CD8-positive, alpha-beta memory T cell (primary cell): ENCODE results near the gene STAT4. TPM values are rescaled to one million over a fixed set of nuclear protein-coding genes. Genes with fewer than 3 reads are reported as not detected.

Experiments
- CTCF ChIA-PET: fragments of 350-600 bp; sonication (Branson Sonifier 250); formaldehyde crosslinking; loops from one replicate; lab custom pipeline; 2021; ENCODE audit warnings: antibody characterized with exemption; lab: Charles Lee
- POLR2A ChIA-PET: fragments of 350-600 bp; sonication (Branson Sonifier 250); formaldehyde crosslinking; loops from one replicate; lab custom pipeline; 2021; ENCODE audit warnings: antibody characterized with exemption; lab: Charles Lee
- DNase-seq, 5 donors: peaks; one replicate each; pipeline versions ENCODE4 v3.0.0 to v3.0.0-alpha.2; 2020 to 2022; ENCODE audit warnings: mixed read lengths in 1 of 5
- H3K27ac ChIP-seq: one replicate; pipeline ENCODE4 v1.7.0; 2013; ENCODE audit warnings: low read depth, mild to moderate bottlenecking, low read length, moderate library complexity
- H3K27me3 ChIP-seq: 2 replicates; pipeline ENCODE4 v1.7.0; 2013; ENCODE audit warnings: low read length, mild to moderate bottlenecking; ENCODE audit not compliant: insufficient read depth, poor library complexity, severe bottlenecking
- H3K36me3 ChIP-seq: 2 replicates; pipeline ENCODE4 v1.7.0; 2013; ENCODE audit warnings: mild to moderate bottlenecking, low read length, moderate library complexity; ENCODE audit not compliant: insufficient read depth
- H3K4me1 ChIP-seq: 2 replicates; pipeline ENCODE4 v1.7.0; 2013; ENCODE audit warnings: mild to moderate bottlenecking, low read length, moderate library complexity; ENCODE audit not compliant: insufficient read depth
- H3K4me3 ChIP-seq: 2 replicates; pipeline ENCODE4 v1.7.0; 2013; ENCODE audit warnings: mild to moderate bottlenecking, low read length
- H3K9me3 ChIP-seq: 2 replicates; pipeline ENCODE4 v1.7.0; 2013; ENCODE audit warnings: mild to moderate bottlenecking, low read length
- H3K27ac Mint-ChIP-seq, 8 donors: one replicate each; pipeline ENCODE4 v1.8.0; 2020 to 2021; ENCODE audit warnings: mixed read lengths in 8 of 8, mild to moderate bottlenecking in 6 of 8, inconsistent platforms in 3 of 8, moderate library complexity in 3 of 8
- H3K27me3 Mint-ChIP-seq, 2 donors: one replicate each; pipeline ENCODE4 v1.8.0; 2020 to 2021; ENCODE audit warnings: mixed read lengths in 2 of 2, mild to moderate bottlenecking in 1 of 2, moderate library complexity in 1 of 2
- H3K36me3 Mint-ChIP-seq, 3 donors: one replicate each; pipeline ENCODE4 v1.8.0; 2020 to 2021; ENCODE audit warnings: mixed read lengths in 3 of 3, inconsistent platforms in 1 of 3, mild to moderate bottlenecking in 1 of 3
- H3K4me1 Mint-ChIP-seq, 3 donors: one replicate each; pipeline ENCODE4 v1.8.0; 2020 to 2021; ENCODE audit warnings: mixed read lengths in 3 of 3, inconsistent platforms in 1 of 3, mild to moderate bottlenecking in 1 of 3
- H3K4me3 Mint-ChIP-seq, 7 donors: one replicate each; pipeline ENCODE4 v1.8.0; 2020 to 2021; ENCODE audit warnings: mixed read lengths in 7 of 7, mild to moderate bottlenecking in 6 of 7, moderate library complexity in 4 of 7, inconsistent platforms in 2 of 7
- H3K9me3 Mint-ChIP-seq, 5 donors: one replicate each; pipeline ENCODE4 v1.8.0; 2020 to 2022; ENCODE audit warnings: mixed read lengths in 5 of 5, mild to moderate bottlenecking in 3 of 5, moderate library complexity in 2 of 5, inconsistent platforms in 1 of 5
- polyA plus RNA-seq: library from polyadenylated mRNA; unstranded; fragments of 300-500 nt; fragmentation: Illumina TruSeq; gene quantifications from one replicate; pipeline ENCODE4 v1.2.3, GENCODE V29; 2021
- total RNA-seq, 2 experiments: library from RNA; stranded (reverse); gene quantifications; one replicate each; pipeline ENCODE4 v1.2.3, GENCODE V29; 2021

STAT4 gene
- total and polyA plus RNA-seq, 3 experiments from 2014 or later: 53.0 to 88.2 (median 54.7) TPM

DNA sequence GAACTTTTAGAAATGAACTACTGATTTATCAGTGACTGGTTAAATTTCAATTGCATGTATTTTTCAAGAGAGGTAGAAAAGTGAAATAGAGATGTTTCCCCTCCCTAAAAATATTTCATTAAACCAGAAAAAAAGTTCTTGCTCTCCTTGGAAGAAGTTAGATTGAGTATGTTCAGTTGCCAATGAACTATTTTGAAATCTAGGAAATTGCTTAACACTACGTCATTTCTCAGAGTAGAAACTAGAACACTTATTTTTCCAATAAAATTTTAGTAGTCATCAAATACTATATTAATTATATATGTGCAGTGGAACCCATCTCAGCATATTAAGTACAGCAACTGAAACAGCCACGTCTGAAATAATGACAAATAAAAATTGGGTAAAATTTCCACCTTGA lies 85.0 kb downstream of the STAT4 start:
- H3K27ac Mint-ChIP-seq: peak overlapping the region; percentile 62 to 92 (median 86)
- no peak for DNase-seq
- peak overlapping the region; percentile 9 for H3K4me3 ChIP-seq
- H3K4me1 ChIP-seq: peaks cover 74% of the 10 kb centered on the region
- H3K27me3 Mint-ChIP-seq: no peaks in the 10 kb centered on the region
- POLR2A ChIA-PET: interaction anchor here (0.6 kb wide), 1 partner anchor 84 kb away, joined by 3 read pairs; no protein-coding TSS in a partner anchor
- H3K4me3 Mint-ChIP-seq: peak overlapping the region; percentile 50 to 79 (median 75)
- no peaks in the 10 kb centered on the region for H3K9me3 Mint-ChIP-seq
- peaks cover 9 to 63% (median 18%) of the 10 kb centered on the region in 3 donors for H3K36me3 Mint-ChIP-seq
- no peaks in the 10 kb centered on the region for H3K9me3 ChIP-seq
- CTCF ChIA-PET: interaction anchor here (0.9 to 2.7 kb wide), 5 partner anchors 14 to 90 kb away, joined by 4 to 23 read pairs (median 4); no protein-coding TSS in a partner anchor
- peaks cover 77 to 95% (median 90%) of the 10 kb centered on the region in 3 donors for H3K4me1 Mint-ChIP-seq
- peaks cover 3% of the 10 kb centered on the region for H3K36me3 ChIP-seq
- H3K27ac ChIP-seq: no peak overlapping the region
- no peaks in the 10 kb centered on the region for H3K27me3 ChIP-seq

DNA sequence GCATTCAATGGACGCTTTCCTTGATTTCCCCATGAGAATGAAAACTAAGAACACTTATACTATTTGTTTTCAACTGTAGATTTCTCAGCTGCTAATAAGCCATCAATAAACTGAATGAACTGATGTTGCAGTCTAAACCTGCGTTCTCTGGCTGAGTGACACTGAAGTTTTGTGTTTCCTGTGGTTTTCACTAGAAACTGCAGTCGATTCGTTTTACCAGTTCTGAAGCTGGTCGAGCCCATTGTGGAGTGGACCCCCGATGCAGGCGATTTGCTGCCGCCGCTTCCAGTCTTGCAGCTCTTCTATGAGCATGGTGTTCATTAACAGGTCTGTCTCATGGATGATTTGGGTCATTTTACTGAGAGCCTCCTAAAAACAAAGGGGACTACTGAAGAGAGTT lies 86.2 kb downstream of the STAT4 start:
- CTCF ChIA-PET: interaction anchor here (1.0 to 2.7 kb wide), 3 partner anchors 13 to 101 kb away, joined by 3 to 23 read pairs (median 15); no protein-coding TSS in a partner anchor
- Histone ChIP-seq H3K27me3 (no peaks in the 10 kb centered on the region), H3K4me1 (peaks cover 67% of the 10 kb centered on the region), H3K4me3 (peak overlapping the region; percentile 43), H3K36me3 (peaks cover 8% of the 10 kb centered on the region), H3K9me3 (no peaks in the 10 kb centered on the region), H3K27ac (no peak overlapping the region)
- H3K4me3 Mint-ChIP-seq: peak overlapping the region; percentile 82 to 96 (median 90)
- H3K27me3 Mint-ChIP-seq: no peaks in the 10 kb centered on the region
- POLR2A ChIA-PET: interaction anchor here (2.0 kb wide), 1 partner anchor 10 kb away, joined by 6 read pairs; no protein-coding TSS in a partner anchor
- peak overlapping the region; percentile 86 to 98 (median 96) for H3K27ac Mint-ChIP-seq
- peaks cover 18 to 65% (median 20%) of the 10 kb centered on the region in 3 donors for H3K36me3 Mint-ChIP-seq
- peak in 3 of 5 donors; percentile 6 to 51 (median 29) for DNase-seq
- no peaks in the 10 kb centered on the region for H3K9me3 Mint-ChIP-seq
- peaks cover 73 to 92% (median 88%) of the 10 kb centered on the region in 3 donors for H3K4me1 Mint-ChIP-seq

DNA sequence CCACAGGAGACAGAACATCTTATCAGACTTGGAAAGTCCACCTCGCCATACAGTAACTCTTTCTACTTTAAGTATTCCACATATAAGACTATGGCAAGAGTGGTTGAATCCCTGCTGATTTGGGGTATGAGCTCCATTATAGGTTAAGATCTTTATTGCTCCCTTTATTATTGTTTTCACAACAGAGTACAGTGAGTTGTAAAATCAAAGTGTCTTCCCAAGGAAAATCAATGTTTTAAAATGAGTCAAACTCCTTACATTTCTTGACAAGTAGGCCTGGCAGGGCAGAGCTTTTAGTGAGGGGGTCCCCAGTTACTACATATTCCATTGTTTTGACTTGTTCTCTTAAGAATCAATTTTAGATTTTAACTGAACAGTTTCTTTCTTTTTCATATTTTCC lies 87.2 kb downstream of the STAT4 start:
- H3K4me3 ChIP-seq: no peak overlapping the region
- H3K27ac ChIP-seq: no peak overlapping the region
- no peaks in the 10 kb centered on the region for H3K27me3 ChIP-seq
- H3K9me3 Mint-ChIP-seq: no peaks in the 10 kb centered on the region
- no peak for DNase-seq
- H3K36me3 Mint-ChIP-seq: peaks cover 22 to 66% (median 25%) of the 10 kb centered on the region in 3 donors
- CTCF ChIA-PET: interaction anchor here (2.2 to 2.7 kb wide), 2 partner anchors 12 to 92 kb away, joined by 15 to 23 read pairs; no protein-coding TSS in a partner anchor
- no peaks in the 10 kb centered on the region for H3K27me3 Mint-ChIP-seq
- H3K4me1 ChIP-seq: peaks cover 63% of the 10 kb centered on the region
- peaks cover 72 to 89% (median 88%) of the 10 kb centered on the region in 3 donors for H3K4me1 Mint-ChIP-seq
- peak overlapping the region; percentile 75 to 98 (median 89) for H3K27ac Mint-ChIP-seq
- H3K4me3 Mint-ChIP-seq: peak overlapping the region; percentile 30 to 72 (median 61)
- H3K9me3 ChIP-seq: no peaks in the 10 kb centered on the region
- peaks cover 13% of the 10 kb centered on the region for H3K36me3 ChIP-seq
- POLR2A ChIA-PET: interaction anchor here (2.0 kb wide), 1 partner anchor 9 kb away, joined by 6 read pairs; no protein-coding TSS in a partner anchor

DNA sequence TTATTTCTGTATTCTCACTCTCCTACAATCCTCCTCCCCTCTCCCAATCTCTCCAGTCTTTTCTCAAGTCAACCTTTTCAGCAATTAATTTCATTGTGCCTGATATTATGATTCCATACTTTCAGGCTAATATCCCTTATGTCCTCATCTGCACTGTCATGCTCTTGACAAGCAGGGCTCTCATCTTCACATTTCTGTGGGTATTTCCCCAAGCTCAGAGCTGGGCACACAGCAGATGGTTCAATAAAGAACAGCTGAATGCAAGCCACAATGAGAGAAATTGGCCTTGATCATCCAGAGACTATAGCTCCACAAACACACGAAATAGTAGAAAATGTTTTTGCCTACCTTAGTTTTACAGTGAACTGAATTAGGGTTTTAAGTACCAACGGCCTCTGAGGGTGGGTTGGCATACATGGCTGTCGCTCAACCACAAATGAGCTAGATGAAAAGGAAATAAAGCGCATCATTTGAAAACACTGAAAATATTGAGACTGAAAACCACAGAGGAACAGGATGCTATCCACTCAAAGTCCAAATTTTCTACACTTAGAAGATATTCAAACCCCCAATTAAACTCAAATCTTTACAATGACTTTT lies 89.3 kb downstream of the STAT4 start:
- no peak overlapping the region for H3K27ac ChIP-seq
- no peaks in the 10 kb centered on the region for H3K27me3 ChIP-seq
- H3K36me3 ChIP-seq: peaks cover 13% of the 10 kb centered on the region
- Mint-ChIP-seq H3K4me3 (peak overlapping the region; percentile 11 to 74 (median 56)), H3K4me1 (peaks cover 63 to 79% (median 76%) of the 10 kb centered on the region in 3 donors), H3K9me3 (no peaks in the 10 kb centered on the region), H3K27me3 (no peaks in the 10 kb centered on the region), H3K27ac (peak overlapping the region; percentile 87 to 97 (median 94)), H3K36me3 (peaks cover 22 to 68% (median 25%) of the 10 kb centered on the region in 3 donors)
- POLR2A ChIA-PET: interaction anchor here (0.6 to 1.9 kb wide), 7 partner anchors 9 to 131 kb away, joined by 3 to 9 read pairs (median 4); partner anchors contain the start of gene STAT4
- peak overlapping the region; percentile 53 for H3K4me3 ChIP-seq
- H3K4me1 ChIP-seq: peaks cover 68% of the 10 kb centered on the region
- CTCF ChIA-PET: interaction anchor here (1.3 to 2.3 kb wide), 5 partner anchors 9 to 103 kb away, joined by 5 to 20 read pairs (median 11); partner anchors contain the start of gene STAT4
- no peaks in the 10 kb centered on the region for H3K9me3 ChIP-seq
- DNase-seq: peak in 3 of 5 donors; percentile 52 to 69 (median 55)

DNA sequence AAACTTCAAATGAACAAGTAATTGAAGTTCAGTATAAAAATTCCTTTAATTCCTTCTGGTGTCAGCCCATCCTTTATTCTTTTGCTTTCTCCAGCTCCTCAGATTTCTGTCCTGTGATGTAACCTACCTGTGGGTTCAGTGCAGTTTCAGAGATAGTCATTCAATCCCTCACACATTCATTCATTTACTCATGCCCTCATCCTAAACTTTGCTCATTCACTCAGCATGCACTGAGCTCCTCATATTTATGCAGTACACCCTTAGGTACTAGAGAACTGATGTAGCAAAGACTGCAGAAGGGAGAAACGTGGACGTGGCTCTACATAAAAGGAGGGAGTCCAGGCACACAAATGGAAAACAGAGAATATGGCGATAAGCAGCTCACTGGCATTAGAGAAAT lies 91.5 kb downstream of the STAT4 start:
- ChIA-PET POLR2A (interaction anchor here (0.5 to 0.6 kb wide), 2 partner anchors 70 to 81 kb away, joined by 3 read pairs; no protein-coding TSS in a partner anchor), CTCF (interaction anchor here (2.6 kb wide), 1 partner anchor 96 kb away, joined by 18 read pairs; no protein-coding TSS in a partner anchor)
- H3K27me3 Mint-ChIP-seq: no peaks in the 10 kb centered on the region
- Histone ChIP-seq H3K27me3 (no peaks in the 10 kb centered on the region), H3K36me3 (peaks cover 13% of the 10 kb centered on the region), H3K9me3 (no peaks in the 10 kb centered on the region), H3K4me1 (peaks cover 54% of the 10 kb centered on the region), H3K4me3 (no peak overlapping the region), H3K27ac (no peak overlapping the region)
- H3K4me1 Mint-ChIP-seq: peaks cover 64 to 75% (median 73%) of the 10 kb centered on the region in 3 donors
- peaks cover 22 to 65% (median 22%) of the 10 kb centered on the region in 3 donors for H3K36me3 Mint-ChIP-seq
- DNase-seq: no peak
- peak overlapping the region; percentile 26 to 91 (median 73) for H3K27ac Mint-ChIP-seq
- no peaks in the 10 kb centered on the region for H3K9me3 Mint-ChIP-seq
- H3K4me3 Mint-ChIP-seq: no peak overlapping the region

DNA sequence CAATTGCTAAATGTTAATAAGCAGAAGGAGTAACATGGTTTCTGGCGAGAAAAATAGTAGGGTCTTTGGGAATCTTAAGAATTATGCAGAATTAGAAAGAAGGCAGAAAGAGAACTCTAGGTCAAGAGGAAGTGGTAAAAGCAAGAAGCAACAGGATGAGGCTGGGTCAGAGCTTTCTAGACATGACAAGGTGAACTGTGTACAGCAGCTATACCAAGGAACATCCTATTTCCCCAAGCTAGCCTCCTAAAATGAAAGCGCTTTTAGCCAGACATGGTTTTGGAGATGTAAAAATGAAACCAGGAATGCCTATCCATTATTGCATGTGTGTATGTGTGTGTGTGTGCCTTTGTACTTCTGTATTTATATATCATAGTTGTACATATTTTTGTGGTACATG lies 94.6 kb downstream of the STAT4 start:
- Mint-ChIP-seq H3K27ac (peak overlapping the region; percentile 36 to 96 (median 83)), H3K36me3 (peaks cover 13 to 41% (median 14%) of the 10 kb centered on the region in 3 donors), H3K4me3 (peak overlapping the region in 6 of 7 donors; percentile 34 to 82 (median 61)), H3K27me3 (no peaks in the 10 kb centered on the region), H3K4me1 (peaks cover 39 to 47% (median 44%) of the 10 kb centered on the region in 3 donors), H3K9me3 (no peaks in the 10 kb centered on the region)
- H3K27ac ChIP-seq: no peak overlapping the region
- no peaks in the 10 kb centered on the region for H3K9me3 ChIP-seq
- no peaks in the 10 kb centered on the region for H3K27me3 ChIP-seq
- peak in 2 of 5 donors; percentile 34 to 44 for DNase-seq
- ChIA-PET CTCF (interaction anchor here (11.5 kb wide), 1 partner anchor 99 kb away, joined by 390 read pairs; the partner anchor contains the start of gene STAT4), POLR2A (interaction anchor here (0.7 to 1.1 kb wide), 2 partner anchors 92 to 94 kb away, joined by 4 to 6 read pairs; no protein-coding TSS in a partner anchor)
- H3K4me1 ChIP-seq: peaks cover 31% of the 10 kb centered on the region
- H3K4me3 ChIP-seq: no peak overlapping the region
- peaks cover 10% of the 10 kb centered on the region for H3K36me3 ChIP-seq

DNA sequence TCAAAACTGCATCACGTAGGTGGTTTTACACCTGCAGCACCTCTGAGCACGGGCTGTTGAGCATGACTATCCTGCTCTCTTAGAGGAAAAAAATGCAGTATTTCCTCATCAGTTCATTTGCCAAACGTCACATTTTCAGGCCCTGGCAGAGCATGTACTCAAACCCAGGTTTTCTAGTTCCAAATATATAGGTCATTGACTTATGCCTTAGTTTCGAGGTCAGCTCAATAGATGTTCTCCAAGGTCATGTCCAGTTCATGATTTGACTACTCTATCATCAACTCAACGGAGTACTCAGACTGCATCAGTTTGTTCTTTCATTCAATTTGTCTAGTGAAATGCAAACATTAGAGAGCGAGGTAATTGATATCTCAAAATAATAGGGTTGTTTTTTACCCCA lies 97.5 kb downstream of the STAT4 start:
- Mint-ChIP-seq H3K27me3 (no peaks in the 10 kb centered on the region), H3K4me3 (no peak overlapping the region), H3K4me1 (peaks cover 26 to 36% (median 28%) of the 10 kb centered on the region in 3 donors), H3K36me3 (peaks cover 0 to 25% (median 8%) of the 10 kb centered on the region in 3 donors), H3K27ac (peak overlapping the region in 2 of 8 donors; percentile 63 to 73), H3K9me3 (no peaks in the 10 kb centered on the region)
- Histone ChIP-seq H3K4me3 (no peak overlapping the region), H3K27me3 (no peaks in the 10 kb centered on the region), H3K27ac (no peak overlapping the region), H3K36me3 (no peaks in the 10 kb centered on the region), H3K4me1 (peaks cover 21% of the 10 kb centered on the region), H3K9me3 (no peaks in the 10 kb centered on the region)
- CTCF ChIA-PET: interaction anchor here (0.7 to 11.5 kb wide), 18 partner anchors 9 to 638 kb away, joined by 3 to 390 read pairs (median 7); partner anchors contain the start of gene STAT4
- no peak for DNase-seq
- POLR2A ChIA-PET: interaction anchor here (0.6 to 2.8 kb wide), 4 partner anchors 77 to 103 kb away, joined by 4 to 17 read pairs (median 11); partner anchors contain the start of gene STAT4
